Right ventricle myocardium inferior (tissue), 1 donor: ENCODE data around the gene TEKTIP1. TPM values are rescaled to one million over a fixed set of nuclear protein-coding genes. Genes with fewer than 3 reads are reported as not detected.
"Not testable (repeated sequence)": the region's sequence is repeated elsewhere in the genome, so short reads cannot be mapped to it uniquely, and the experiment has no call there.

ENCODE experiments used
- ATAC-seq: fragments of 200-7000 bp; cut with Tn5 transposase; one replicate; pipeline ENCODE4 v1.9.1; 2020; ENCODE audit warnings: mild to moderate bottlenecking, moderate library complexity
- DNase-seq: peaks from one replicate; pipeline ENCODE4 v3.0.0; 2021; ENCODE audit errors: missing footprints
- intact Hi-C: fragments of 100-400 bp; cut with DNase I; formaldehyde crosslinking; loops from one replicate; pipeline ENCODE4 v1.11.0; 2022
- total RNA-seq: library from RNA; stranded (reverse); fragmentation: NEBNext Ultra II Directional; extraction: Animal tissue kit (Norgen Biotek cat#: 25700); gene quantifications from one replicate; pipeline ENCODE4 v1.2.1, GENCODE V29; 2021
- donor health status: DM: no; HTN: yes; CAD: no; lungs with severe emphysema.

Gene TEKTIP1
- total RNA-seq, 1 donor from 2014 or later = not detected

DNA sequence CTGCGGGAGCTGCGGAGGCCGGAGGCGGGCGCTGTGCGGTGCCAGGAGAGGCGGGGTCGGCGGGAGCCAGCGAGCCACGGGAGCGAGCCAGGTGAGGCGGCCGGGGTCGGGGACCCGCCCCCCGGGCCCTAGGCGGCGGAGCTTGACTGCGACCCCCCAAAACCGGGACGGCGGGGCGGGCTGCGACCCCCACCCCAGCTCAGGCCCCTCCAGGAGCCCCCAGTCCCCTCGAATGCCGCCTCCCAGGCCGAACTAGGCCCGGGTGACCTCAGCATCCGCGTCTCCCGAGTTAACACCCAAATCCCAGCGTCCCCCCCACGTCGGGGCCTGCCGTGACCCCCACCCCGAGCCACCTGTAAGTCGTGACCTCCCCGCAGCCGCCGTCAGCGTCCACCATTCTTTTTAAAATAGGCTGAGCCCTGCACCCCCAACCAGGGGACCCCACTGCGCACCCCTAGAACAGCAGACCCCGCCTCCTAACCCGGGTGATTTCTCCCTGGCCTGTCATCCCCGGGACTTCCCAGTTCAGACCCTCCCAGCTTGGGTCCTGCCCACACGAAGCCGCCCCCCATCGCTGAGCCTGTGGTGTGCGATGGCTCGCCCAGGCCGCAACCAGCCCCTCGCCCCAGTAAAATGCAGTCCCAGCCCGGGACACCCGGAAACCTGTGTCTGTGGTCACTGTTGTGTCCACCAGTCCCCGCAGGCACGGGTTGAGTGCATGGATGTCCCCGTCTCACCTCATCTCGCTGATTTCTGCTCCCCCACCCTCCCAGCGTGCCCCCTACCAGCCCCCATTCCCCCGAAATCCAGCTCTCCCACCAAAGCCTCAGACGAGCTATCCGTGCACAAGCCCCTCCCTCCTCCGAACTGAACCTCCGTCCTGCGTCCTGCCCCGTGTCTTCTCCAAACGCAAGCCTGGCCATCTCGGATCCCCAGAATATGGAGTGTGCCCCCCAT is 32.3 kb upstream of the TEKTIP1 start:
- ATAC-seq (no peak), DNase-seq (peak; percentile 79)
- intact Hi-C loops = loop anchor here (2.0 to 5.0 kb wide), 2 partner anchors 66 to 111 kb away; partner anchors contain the start of gene HMG20B

DNA sequence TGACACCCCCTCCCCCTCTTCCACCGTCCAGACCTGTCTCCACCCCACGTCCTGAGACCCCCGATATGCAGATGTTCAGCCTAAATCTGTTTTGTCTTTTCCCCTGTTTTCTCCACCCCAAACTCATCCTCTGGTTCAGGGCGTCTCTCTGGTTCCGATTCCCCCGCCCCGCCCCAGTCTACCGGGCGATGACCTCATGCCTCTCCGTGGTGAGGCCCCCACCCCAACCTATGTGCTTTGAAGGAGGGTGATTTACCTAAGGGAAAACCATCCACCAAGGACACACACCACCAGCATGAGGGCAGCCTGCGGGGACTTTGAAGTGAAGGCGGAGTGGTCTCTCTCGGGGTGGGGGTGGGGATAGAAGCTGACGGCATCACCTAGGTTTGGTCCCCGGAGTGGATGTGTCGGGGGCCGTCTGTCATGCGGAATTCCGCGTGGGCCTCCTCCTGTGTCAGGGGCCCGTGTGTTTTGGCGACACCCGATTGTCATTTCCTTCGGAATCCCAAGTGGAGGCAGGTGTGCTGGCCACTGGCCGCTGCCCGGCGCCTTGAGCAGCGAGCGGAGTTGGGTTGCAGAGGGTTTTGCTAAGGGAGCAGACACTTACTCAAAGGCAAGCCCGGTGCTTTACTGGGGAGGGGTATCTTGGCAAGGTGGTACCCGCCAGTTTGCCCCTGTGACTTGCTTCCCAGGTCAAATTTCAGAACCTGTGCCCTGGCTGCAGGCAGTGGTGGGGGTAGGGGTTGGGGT is 31.4 kb upstream of the TEKTIP1 start:
- ATAC-seq (no peak), DNase-seq (no peak)
- intact Hi-C loops = loop anchor here (2.0 to 5.0 kb wide), 2 partner anchors 65 to 110 kb away; partner anchors contain the start of gene HMG20B

DNA sequence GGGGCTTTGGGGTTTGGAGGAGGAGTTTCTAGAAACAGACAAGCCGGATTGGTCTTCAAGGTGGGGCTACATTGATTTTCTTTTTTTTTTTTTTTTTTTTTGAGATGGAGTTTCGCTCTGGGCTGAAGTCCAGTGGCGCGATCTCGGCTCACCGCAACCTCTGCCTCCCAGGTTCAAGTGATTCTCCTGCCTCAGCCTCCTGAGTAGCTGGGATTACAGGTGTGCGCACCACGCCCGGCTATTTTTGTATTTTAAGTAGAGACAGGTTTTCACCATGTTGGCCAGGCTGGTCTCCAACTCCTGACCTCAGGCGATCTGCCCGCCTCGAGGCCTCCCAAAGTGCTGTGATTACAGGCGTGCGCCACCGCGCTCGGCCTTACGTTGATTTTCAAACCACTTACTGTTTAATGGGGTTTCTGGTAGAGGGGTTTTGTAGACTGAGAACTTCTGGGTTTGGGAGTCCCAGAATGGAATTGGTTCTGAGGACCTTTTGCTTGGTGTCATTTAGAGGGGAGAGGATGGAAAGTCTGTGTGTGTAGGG is 30.8 kb upstream of the TEKTIP1 start:
- intact Hi-C loops = loop anchor here (5.0 kb wide), 1 partner anchor 109 kb away; no protein-coding TSS in a partner anchor
- not testable (repeated sequence) for ATAC-seq, DNase-seq

DNA sequence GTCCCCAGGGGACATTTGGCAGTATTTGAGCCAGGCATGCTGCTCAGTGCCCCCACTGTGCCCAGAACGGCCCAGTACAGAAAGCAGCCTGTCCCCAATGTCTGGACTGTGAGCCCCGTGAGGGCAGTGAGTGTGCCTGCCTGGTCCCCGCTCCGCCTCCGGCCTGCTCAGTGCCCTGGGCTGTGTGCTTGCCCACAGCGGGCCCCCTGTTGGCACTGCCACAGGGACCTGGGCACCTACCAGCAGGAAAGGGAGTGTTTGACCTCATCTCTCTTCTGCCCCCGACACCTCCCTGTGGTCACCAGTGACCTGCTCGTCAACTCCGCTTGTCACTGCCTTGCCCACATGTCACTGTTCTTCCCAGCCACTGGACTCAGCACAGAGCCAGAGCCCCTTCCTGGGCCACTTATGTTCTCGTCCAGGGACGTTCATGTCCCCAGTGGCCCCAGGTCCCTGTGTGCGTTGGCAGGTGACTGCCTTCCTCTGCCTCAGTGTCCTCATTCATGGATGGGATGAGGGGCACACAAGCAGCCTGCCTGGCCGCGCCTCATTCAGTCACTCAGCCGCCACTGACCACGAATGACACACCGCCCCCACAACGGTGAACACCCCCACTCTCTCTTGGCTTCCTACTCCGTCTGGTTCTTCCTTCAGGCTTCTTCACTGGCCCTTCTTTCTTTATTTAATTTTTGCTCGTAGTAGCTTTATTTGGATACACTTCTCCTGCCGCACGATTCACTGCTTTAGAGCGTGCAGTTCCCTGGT is 30.0 kb upstream of the TEKTIP1 start:
- intact Hi-C loops = loop anchor here (5.0 kb wide), 1 partner anchor 108 kb away; no protein-coding TSS in a partner anchor
- no peak for DNase-seq
- no peak for ATAC-seq

DNA sequence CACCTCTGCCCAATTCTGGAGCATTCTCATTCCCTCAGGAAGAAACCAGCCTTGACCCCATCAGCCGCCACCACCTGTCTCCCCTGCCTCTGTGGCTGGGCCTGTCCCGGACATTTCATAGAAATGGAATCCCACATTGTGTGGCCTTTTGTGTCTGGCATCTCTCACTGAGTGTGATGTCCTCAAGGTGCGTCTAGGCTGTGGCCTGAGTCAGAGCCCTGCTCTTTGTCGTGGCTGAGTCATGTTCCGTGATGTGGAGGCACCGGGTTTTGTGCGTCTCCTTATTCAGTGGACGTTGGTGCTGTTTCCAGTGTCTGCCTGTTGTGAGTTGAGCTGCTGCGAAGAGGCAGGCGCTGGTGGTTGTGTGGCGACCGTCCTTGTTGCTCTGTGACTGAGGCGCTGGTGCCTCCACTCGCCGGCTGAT is 29.4 kb upstream of the TEKTIP1 start:
- intact Hi-C loops = loop anchor here (5.0 kb wide), 1 partner anchor 108 kb away; no protein-coding TSS in a partner anchor
- DNase-seq = no peak
- no peak for ATAC-seq

DNA sequence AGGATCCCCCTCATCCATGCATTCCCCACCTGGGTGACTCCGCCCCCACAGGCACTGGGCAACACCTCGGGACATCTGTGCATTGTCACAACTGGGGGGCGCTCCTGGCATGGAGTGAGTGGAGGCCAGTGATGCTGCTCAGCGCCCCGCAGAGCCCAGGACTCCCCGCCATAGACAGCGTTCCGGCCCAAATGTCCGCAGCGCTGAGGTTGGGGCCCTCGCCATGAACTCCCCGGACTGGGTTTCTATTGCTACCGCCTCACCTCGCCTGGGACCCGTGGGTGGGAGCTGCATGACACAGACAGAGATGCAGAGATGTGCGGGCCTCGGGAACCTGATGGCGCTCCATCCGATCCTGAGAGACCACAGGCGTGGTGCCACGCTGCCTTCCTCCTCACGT is 28.2 kb upstream of the TEKTIP1 start:
- no peak for DNase-seq
- intact Hi-C loops = no loop called here
- ATAC-seq = no peak

DNA sequence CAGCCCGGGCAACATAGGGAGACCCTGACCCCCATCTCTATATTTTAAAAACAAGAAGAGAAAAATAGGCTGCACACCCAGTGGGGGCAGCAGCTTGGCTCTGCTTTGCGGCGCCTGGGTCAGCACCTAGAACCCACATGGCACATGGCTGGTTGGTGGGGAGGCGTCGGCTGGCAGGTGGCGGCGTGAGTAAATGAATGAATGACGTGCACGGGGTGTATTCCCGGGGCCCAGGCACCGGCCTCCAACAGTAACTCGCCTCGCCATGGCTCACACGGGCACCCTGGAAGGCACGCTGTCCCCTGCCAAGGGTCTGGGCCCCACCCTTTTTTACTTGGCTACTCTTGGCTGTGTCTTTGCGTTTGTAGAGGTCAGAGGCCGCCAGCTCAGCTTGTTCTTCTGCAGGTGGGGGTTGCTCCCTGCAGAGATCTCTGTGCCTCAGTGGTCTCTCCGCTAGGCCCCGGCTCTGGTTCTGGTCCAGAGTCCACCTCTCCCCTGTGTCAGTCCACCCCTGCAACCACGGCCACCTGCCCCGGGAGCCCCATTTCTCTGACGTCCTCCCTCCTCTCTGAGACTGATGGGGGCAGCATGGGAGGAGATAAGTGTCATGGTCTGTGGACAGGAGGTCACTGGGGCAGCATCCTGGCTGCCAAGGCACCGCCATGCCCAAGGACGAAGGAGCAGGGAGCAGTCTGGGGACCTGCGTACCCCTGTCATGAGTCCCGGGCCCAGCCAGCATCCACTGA is 27.3 kb upstream of the TEKTIP1 start:
- DNase-seq (no peak), ATAC-seq (no peak)
- intact Hi-C loops = no loop called here

DNA sequence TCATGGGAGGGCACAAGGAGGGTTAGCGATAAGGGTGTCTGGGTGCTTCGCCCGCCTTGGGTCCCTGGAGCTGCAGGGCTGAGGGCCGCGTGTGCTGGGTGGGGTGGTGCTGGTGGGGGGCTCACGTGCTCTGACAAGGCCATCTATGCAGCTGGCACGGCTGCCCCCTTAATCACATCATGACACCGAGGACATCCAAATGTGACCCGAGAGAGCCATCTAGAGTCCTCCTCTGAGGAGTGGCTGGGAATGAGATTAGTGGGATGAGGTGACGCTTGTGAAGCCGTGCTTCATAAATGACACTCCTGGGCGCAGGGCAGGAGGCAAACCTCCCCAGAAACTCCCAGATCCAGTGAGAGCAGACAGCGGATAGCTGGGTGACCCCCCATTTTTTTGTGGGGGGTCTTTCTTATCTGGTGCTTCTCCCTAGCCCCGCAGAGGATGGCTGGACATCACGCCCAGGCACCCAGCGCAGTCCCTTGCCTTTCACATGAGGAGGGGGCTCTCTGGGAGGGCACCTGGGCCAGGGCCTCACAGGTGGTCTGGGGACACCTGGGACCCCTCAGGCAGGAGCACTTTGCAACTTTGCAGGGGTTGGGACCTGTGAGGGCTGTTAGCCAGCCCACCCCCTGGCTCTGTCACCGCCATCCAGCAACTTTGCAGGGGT is 26.3 kb upstream of the TEKTIP1 start:
- ATAC-seq (no peak), DNase-seq (no peak)
- intact Hi-C loops = no loop called here

DNA sequence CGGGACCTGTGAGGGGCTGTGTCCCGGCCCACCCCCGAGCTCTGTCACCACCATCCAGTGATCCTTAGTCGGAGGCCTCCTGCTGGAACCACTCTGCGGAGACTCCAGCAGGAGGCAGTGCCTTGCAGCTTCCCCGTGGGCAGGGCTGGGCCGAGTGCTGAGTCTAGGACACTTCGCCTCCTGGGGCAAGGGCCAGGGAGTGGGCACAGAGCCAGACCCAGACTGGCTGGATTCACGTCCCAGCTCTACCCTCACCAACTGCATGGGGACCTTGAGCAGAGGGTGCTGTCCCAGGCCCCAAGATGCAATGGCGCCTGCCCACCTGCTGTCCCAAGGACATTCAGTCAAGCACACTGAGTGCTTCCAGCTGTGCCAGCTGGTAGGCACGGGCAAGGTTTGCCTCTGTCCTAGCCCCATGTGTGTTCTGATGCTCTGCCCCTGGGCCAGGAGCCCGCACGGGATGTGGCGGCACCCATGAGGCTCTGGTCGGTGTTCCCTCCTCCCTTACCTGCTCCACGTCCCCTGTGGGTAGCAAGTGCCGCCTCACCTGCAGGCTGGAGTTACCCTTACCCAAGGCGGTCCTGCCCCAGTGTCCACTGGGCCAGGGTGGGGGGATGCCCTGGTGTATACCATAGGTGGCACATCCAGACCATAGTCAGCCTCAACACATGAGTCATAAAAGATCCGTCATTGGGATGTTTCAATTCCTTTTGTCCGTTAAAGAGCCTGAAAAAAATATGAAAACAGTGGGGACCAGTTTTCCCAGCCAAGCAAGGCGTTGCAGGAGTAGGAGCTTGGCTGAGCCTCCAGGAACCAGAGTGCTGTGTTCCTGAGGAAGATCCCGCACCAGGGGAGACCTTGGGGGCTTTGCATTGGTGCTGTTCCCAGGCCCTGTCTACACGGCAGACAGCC is 25.5 kb upstream of the TEKTIP1 start:
- ATAC-seq (peak; percentile 49), DNase-seq (no peak)
- intact Hi-C loops = no loop called here

DNA sequence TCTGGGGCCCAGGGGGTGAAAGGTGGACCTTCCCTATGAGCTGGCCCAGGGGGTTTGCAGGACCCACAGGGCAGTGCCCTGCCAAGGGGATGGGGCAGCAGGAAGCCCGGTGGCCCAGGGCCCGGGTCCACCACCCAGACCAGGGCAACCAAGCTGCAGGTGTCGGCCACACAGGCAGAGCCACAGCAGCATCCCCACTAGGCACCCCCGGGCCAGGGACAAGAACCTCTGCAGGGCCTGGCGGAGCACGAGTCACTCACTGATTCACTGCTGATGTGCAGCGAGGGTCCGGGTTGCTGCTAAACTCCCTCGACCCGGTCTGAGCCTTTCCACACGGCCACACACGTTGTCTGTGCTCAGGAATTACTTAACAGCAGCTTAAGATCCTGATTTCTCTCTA is 24.0 kb upstream of the TEKTIP1 start:
- no peak for DNase-seq
- ATAC-seq = no peak
- intact Hi-C loops = no loop called here

DNA sequence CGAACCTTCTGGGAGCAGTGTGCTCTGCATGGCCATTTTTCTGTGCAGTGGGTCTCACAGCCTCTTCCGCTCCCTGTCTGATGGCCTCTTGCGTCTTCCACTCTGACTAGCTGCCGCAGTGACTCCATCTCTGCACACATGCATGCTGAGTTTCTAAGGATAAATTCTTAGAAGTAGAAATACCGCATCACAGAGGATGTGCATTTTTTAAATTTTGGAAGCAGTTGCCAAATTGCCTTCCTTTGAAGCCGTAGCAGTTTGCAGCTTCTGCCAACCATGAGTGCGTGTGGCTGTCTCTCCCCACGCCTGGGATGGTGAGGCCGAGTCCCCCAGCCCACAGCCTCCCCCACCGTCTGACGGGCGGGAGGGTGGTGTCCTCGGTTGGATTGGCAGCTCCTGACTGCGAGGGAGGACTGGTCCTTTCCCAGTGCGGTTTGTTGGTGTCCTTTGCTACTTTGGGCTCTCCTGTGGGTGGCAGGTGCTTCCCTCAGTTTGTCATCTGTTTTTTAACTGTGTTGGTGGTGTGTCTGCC is 23.0 kb upstream of the TEKTIP1 start:
- ATAC-seq = no peak
- intact Hi-C loops = no loop called here
- DNase-seq = no peak

DNA sequence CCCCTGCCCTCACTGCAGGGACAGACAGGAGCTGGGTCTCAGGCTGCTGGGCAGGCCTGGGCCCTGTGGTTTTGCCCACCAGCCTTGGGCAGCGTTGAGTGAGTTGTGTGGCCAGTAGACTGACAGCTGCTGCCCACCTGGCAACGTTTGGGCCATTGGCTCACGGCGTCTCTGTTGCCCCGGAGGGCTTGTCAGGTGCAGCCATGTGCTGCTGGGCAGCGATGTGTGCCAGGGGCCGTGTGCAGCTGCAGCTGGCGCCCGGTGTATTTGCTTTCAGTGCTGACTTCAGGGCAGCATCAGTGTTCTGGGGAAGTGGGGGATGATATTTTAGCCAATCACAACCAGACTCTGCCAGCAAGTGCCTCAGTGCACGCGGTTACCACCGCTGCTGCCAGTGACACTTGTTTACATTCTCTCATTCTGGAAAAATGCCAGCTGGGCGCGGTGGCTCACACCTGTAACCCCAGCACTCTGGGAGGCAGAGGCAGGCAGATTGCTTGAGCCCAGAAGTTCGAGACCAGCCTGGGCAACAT is 22.2 kb upstream of the TEKTIP1 start:
- intact Hi-C loops = no loop called here
- no peak for ATAC-seq
- DNase-seq = no peak

DNA sequence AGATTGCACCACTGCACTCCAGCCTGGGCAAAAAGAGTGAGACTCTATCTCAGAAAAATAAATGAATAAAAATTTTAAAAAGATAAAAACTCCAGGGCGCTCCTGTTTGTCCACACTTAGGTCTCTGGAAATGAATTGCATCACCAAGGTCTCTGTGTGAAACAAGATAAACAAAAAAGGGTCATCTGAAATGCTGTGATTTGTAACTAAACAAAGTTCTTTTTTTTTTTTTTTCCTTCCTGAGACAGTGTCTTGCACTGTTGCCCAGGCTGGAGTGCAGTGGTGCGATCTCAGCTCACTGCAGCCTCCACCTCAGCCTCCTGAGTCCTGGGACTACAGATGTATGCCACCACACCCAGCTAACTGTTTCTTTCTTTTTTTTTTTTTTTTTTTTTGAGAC is 21.3 kb upstream of the TEKTIP1 start:
- intact Hi-C loops = no loop called here
- no peak for ATAC-seq
- no peak for DNase-seq

DNA sequence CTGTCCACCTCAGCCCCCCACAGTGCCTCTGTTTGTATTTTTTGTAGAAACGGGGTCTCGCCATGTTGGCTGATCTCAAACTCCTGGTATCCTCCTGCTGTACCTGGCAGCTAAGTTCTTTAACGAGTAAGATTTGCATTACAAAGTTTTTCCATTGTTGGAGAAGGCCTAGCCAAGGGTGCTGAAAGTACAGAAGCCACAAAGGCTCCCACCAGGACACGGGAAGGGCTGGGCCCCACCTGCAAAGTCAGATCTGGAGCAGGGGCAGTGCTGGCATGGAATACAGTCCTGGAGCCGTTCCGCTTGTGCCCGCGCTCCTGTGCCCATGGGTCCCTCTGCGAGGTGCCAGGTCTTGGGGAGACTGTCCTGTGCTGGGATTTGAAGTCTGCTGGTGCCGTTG is 20.7 kb upstream of the TEKTIP1 start:
- intact Hi-C loops = no loop called here
- ATAC-seq (no peak), DNase-seq (no peak)

DNA sequence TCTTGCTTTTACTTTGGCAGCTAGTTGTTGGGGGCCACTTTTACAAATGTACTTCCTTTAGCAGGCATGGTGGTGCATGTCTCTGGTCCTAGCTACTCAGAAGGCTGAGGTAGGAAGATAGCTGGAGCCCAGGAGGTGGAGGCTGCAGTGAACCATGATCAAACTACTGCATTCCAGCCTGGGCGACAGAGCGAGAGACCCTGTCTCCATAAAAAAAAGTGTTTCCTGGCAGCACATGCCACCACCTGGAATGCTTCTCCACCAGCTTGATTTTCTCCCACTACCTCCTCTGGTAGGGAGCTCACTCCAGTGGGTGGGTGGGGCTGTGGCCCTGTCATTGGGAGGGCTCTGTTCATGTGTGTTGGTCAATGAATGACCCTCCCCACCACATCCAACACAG is 20.3 kb upstream of the TEKTIP1 start:
- DNase-seq (no peak), ATAC-seq (no peak)
- intact Hi-C loops = no loop called here

DNA sequence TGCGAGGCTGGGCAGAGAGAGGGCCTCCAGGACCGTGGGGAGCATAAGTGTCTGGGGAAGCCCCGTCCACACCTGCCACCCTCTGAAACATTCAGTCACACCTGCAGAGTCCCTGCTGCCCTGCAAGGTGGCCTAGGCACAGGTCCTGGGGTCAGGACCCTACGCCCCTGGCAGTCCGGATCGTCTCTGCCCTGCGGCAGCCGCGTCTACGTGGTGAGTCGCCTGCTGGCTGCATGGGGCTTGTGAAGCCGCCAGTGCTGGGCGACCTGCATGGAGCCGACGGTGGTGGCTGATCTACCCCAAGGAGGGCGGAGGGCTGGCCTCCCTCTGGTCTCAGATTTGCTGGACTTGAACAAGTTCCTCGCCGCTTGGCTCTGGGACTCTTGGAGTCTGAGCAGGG is 19.8 kb upstream of the TEKTIP1 start:
- intact Hi-C loops = no loop called here
- no peak for ATAC-seq
- no peak for DNase-seq
